Osteoblast (primary cell): ENCODE measurements around the gene SYNGR4. TPM values are rescaled to one million over a fixed set of nuclear protein-coding genes. Genes with fewer than 3 reads are reported as not detected.

Experiments used
- DNase-seq: peaks from one replicate; pipeline ENCODE4 v3.0.0; 2011; ENCODE audit warnings: low spot score, mixed read lengths; ENCODE audit not compliant: insufficient read length; ENCODE audit errors: missing footprints
- H2AFZ ChIP-seq: 2 replicates; pipeline ENCODE4 v1.6.0; 2011; ENCODE audit warnings: mild to moderate bottlenecking, low read length
- H3K27ac ChIP-seq: 2 replicates; pipeline ENCODE4 v1.5.1; 2011; ENCODE audit warnings: mild to moderate bottlenecking, low read depth, low read length, moderate library complexity
- H3K27me3 ChIP-seq: 2 replicates; pipeline ENCODE4 v1.6.0; 2012; ENCODE audit warnings: mild to moderate bottlenecking, control low read depth, inconsistent platforms, low read length, moderate library complexity; ENCODE audit not compliant: insufficient read depth
- H3K36me3 ChIP-seq: 2 replicates; pipeline ENCODE4 v1.5.1; 2011; ENCODE audit warnings: mild to moderate bottlenecking, low read length, control low read depth, moderate library complexity; ENCODE audit not compliant: insufficient read depth
- H3K4me1 ChIP-seq: 2 replicates; pipeline ENCODE4 v1.5.1; 2011; ENCODE audit warnings: mild to moderate bottlenecking, low read length, control low read depth, moderate library complexity; ENCODE audit not compliant: insufficient read depth
- H3K4me2 ChIP-seq: 2 replicates; pipeline ENCODE4 v1.6.0; 2011; ENCODE audit warnings: mild to moderate bottlenecking, low read length; ENCODE audit not compliant: insufficient read depth
- H3K4me3 ChIP-seq: fragments of 200-600 bp; sonication (generic); 3 replicates; pipeline ENCODE4 v1.5.1; 2012; ENCODE audit warnings: mild to moderate bottlenecking, low read length, inconsistent platforms; ENCODE audit not compliant: insufficient read depth
- H3K79me2 ChIP-seq: 2 replicates; pipeline ENCODE4 v1.6.0; 2012; ENCODE audit warnings: mild to moderate bottlenecking, low read length, control low read depth, inconsistent platforms; ENCODE audit not compliant: insufficient read depth
- H3K9me3 ChIP-seq: 2 replicates; pipeline ENCODE4 v1.5.1; 2011; ENCODE audit warnings: low read depth, low read length, control low read depth
- H4K20me1 ChIP-seq: 2 replicates; pipeline ENCODE4 v1.6.0; 2012; ENCODE audit warnings: mild to moderate bottlenecking, low read length, control low read depth; ENCODE audit not compliant: insufficient read depth
- total RNA-seq: library from RNA; depleted of rRNA; stranded (reverse); fragments of >200 nt; gene quantifications from 2 replicates; pipeline ENCODE4 v1.2.3, GENCODE V29; 2012
- TF ChIP-seq, protein P1 (sequence below): IDR thresholded peaks from 2 replicates; pipeline ENCODE4 v1.5.1; 2011; ENCODE audit warnings: mild to moderate bottlenecking, low read depth, low read length, moderate library complexity; ENCODE audit errors: extremely low read depth

The SYNGR4 gene
- total RNA-seq, 1 donor: not detected

- H3K4me1 ChIP-seq: peaks cover 10% of the 10 kb centered on the region
- H3K36me3 ChIP-seq: peaks cover 7% of the 10 kb centered on the region
- TF ChIP-seq, protein P1, sequence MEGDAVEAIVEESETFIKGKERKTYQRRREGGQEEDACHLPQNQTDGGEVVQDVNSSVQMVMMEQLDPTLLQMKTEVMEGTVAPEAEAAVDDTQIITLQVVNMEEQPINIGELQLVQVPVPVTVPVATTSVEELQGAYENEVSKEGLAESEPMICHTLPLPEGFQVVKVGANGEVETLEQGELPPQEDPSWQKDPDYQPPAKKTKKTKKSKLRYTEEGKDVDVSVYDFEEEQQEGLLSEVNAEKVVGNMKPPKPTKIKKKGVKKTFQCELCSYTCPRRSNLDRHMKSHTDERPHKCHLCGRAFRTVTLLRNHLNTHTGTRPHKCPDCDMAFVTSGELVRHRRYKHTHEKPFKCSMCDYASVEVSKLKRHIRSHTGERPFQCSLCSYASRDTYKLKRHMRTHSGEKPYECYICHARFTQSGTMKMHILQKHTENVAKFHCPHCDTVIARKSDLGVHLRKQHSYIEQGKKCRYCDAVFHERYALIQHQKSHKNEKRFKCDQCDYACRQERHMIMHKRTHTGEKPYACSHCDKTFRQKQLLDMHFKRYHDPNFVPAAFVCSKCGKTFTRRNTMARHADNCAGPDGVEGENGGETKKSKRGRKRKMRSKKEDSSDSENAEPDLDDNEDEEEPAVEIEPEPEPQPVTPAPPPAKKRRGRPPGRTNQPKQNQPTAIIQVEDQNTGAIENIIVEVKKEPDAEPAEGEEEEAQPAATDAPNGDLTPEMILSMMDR: no peak
- no peak within 1 kb of the TSS for H2AFZ ChIP-seq
- H3K4me2 ChIP-seq: peak within 1 kb of the TSS; percentile 36
- H3K4me3 ChIP-seq: peak within 1 kb of the TSS; percentile 33
- peaks cover 26% of the 10 kb centered on the region for H3K79me2 ChIP-seq
- H3K27me3 ChIP-seq: peaks cover 53% of the 10 kb centered on the region
- no peaks in the 10 kb centered on the region for H3K9me3 ChIP-seq
- DNase-seq: peak; percentile 92
- no peak within 1 kb of the TSS for H3K27ac ChIP-seq
- peaks cover 7% of the 10 kb centered on the region for H4K20me1 ChIP-seq
These were observed 29.6 kb downstream of the SYNGR4 start, which contains the start of gene GRIN2D for GRCh38 chr19:48393559-48394330. GRIN2D (plus strand) TSS chr19:48393668; CDS start chr19:48398393, 4,725 bp downstream.

DNA sequence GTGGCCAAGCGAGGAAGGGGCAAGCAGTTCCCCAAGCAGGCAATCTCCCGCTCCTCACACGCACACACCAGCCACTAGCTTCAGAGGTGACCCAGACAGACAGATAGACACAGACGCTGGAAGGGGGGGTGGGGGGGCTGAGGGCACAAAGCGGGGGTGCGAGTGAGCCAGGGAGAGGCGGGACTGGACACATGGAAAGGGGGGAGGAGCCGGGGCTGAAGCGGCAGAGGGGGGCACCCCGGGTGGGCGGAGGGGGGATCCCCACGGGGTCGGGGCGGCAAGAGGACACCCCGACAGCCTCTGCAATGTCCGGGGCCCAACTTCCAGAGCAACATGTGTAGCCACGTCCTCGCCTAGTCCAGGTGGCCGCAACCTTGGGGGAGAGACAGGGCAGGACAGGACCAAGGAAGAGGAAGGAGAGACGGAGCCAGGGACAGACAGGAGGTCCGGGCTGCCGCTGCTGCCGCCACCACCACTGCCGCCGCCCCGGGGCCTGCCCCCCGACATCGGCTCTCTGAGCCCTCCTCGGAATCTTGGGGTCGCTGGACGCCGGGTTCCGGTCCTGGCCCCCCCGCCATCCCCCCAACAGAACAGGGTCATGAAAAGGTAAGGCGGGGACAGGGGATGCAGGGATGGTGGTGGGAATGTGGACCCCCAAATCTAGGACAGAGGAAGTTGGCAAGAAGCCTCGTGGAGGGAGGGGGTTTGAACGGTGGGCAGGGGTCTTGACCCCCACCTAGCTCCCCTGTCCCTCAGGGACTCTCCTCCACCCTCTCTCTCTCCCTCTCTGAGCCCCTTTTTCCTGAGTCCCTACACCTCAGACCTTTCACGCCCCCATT, 30.4 kb downstream of the SYNGR4 start:
- Histone ChIP-seq H3K4me2 (peak overlapping the region; percentile 36), H3K27ac (no peak overlapping the region), H2AFZ (no peak overlapping the region), H3K4me1 (peaks cover 5% of the 10 kb centered on the region), H3K36me3 (no peaks in the 10 kb centered on the region), H3K79me2 (peaks cover 18% of the 10 kb centered on the region), H3K27me3 (peaks cover 53% of the 10 kb centered on the region), H4K20me1 (no peaks in the 10 kb centered on the region), H3K4me3 (no peak overlapping the region), H3K9me3 (no peaks in the 10 kb centered on the region)
- peak; percentile 81 for DNase-seq
- TF ChIP-seq, protein P1: no peak

DNA sequence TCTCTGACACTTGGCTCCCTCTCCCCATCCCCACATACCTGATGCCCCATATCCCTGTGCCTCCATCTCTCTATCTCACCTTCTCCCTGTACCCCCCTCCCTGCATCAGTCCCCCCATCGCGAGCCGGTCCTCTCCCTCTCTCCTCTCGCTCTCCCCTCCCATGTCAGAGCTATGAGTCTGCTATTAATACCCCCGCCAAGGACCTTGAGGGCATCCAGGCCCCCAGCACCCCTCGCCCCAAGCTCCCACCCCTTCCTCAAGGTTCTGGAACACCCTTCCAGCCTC, 30.9 kb downstream of the SYNGR4 start:
- Histone ChIP-seq H4K20me1 (no peaks in the 10 kb centered on the region), H3K4me1 (peaks cover 5% of the 10 kb centered on the region), H3K27ac (no peak overlapping the region), H3K36me3 (no peaks in the 10 kb centered on the region), H2AFZ (no peak overlapping the region), H3K4me3 (no peak overlapping the region), H3K27me3 (peaks cover 53% of the 10 kb centered on the region), H3K4me2 (no peak overlapping the region), H3K79me2 (peaks cover 13% of the 10 kb centered on the region), H3K9me3 (no peaks in the 10 kb centered on the region)
- DNase-seq: peak; percentile 90
- TF ChIP-seq, protein P1: no peak

DNA sequence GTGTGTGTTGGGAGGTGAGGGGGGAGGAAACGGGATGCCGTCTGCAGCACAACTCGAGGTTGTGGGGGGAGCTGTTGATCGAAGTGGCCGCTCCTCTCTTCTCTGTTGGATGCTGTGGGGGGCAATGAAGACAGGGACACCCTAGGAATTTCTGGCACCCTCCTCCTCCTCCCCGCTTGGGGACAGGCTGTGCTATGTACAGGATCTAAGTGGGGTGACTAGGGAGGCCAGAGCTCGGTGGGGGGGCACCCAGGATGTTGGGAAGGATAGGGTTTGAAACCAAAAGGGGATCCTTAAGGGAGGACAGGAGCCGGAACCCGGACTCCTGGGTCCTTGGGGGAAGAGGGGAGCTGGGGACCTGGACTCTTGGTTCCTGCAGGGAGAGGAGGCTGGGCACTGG, 31.3 kb downstream of the SYNGR4 start:
- peaks cover 5% of the 10 kb centered on the region for H3K4me1 ChIP-seq
- peak; percentile 71 for DNase-seq
- H3K4me3 ChIP-seq: no peak overlapping the region
- no peak overlapping the region for H2AFZ ChIP-seq
- H3K27me3 ChIP-seq: peaks cover 53% of the 10 kb centered on the region
- no peaks in the 10 kb centered on the region for H3K36me3 ChIP-seq
- H3K79me2 ChIP-seq: peaks cover 9% of the 10 kb centered on the region
- no peak overlapping the region for H3K27ac ChIP-seq
- no peaks in the 10 kb centered on the region for H3K9me3 ChIP-seq
- H3K4me2 ChIP-seq: no peak overlapping the region
- TF ChIP-seq, protein P1: no peak
- H4K20me1 ChIP-seq: no peaks in the 10 kb centered on the region
